Measurements from ENCODE around the gene RPL36AL. TPM values are rescaled to one million over a fixed set of nuclear protein-coding genes. Genes with fewer than 3 reads are reported as not detected.
"Not testable (repeated sequence)": the region's sequence is repeated elsewhere in the genome, so short reads cannot be mapped to it uniquely, and the experiment has no call there.

RPL36AL gene
- total RNA-seq, 4 donors from 2014 or later = 169 to 352 (median 270) TPM

GRCh38 chr14:49622022-49622607 is 1.7 kb upstream of the RPL36AL start:
- peaks cover 5 to 59% (median 21%) of the 10 kb centered on the region in 3 donors for H3K4me1 ChIP-seq
- peaks cover 0 to 38% of the 10 kb centered on the region in 2 donors for H3K36me3 ChIP-seq
- H3K27ac ChIP-seq = peak overlapping the region in 2 of 4 donors; percentile 1 to 92
- no peaks in the 10 kb centered on the region for H3K9me3 ChIP-seq
- no peak for TF ChIP-seq POLR2AphosphoS5 (IDR thresholded peaks at IDR 0.05)
- no peaks in the 10 kb centered on the region for H3K27me3 ChIP-seq
- 51 to 73% methylated on average over 2 to 3 of the region's 3 CpGs for WGBS, 2 donors (ENCODE audit: low coverage in 1 of 2)
- no peak for ATAC-seq
- H3K4me3 ChIP-seq = peak overlapping the region; percentile 78 to 86

DNA sequence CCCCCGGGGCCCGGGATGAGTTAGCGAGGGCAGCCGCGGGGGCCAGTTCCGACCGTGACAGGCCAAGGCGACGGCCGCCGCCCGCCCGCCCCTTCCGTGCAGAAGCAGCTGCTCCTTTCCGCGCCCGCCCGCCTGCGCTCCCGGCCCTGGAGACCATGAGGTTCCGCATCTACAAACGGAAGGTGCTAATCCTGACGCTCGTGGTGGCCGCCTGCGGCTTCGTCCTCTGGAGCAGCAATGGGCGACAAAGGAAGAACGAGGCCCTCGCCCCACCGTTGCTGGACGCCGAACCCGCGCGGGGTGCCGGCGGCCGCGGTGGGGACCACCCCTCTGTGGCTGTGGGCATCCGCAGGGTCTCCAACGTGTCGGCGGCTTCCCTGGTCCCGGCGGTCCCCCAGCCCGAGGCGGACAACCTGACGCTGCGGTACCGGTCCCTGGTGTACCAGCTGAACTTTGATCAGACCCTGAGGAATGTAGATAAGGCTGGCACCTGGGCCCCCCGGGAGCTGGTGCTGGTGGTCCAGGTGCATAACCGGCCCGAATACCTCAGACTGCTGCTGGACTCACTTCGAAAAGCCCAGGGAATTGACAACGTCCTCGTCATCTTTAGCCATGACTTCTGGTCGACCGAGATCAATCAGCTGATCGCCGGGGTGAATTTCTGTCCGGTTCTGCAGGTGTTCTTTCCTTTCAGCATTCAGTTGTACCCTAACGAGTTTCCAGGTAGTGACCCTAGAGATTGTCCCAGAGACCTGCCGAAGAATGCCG is 872 bp upstream of the RPL36AL start:
- peak overlapping the region; percentile 89 to 95 (median 92) for H3K27ac ChIP-seq
- H3K9me3 ChIP-seq = no peaks in the 10 kb centered on the region
- H3K4me3 ChIP-seq = peak overlapping the region; percentile 78 to 86
- H3K4me1 ChIP-seq = peaks cover 5 to 59% (median 21%) of the 10 kb centered on the region in 3 donors
- WGBS, 2 donors (ENCODE audit: low coverage in 1 of 2) = 10% methylated on average over 6 of the region's 65 CpGs; no CpG with 5 or more reads in 1 of the 2 donors
- H3K27me3 ChIP-seq = no peaks in the 10 kb centered on the region
- ATAC-seq = peak; percentile 56
- H3K36me3 ChIP-seq = peaks cover 0 to 38% of the 10 kb centered on the region in 2 donors
- no peak for TF ChIP-seq EP300 (IDR thresholded peaks at IDR 0.05)

DNA sequence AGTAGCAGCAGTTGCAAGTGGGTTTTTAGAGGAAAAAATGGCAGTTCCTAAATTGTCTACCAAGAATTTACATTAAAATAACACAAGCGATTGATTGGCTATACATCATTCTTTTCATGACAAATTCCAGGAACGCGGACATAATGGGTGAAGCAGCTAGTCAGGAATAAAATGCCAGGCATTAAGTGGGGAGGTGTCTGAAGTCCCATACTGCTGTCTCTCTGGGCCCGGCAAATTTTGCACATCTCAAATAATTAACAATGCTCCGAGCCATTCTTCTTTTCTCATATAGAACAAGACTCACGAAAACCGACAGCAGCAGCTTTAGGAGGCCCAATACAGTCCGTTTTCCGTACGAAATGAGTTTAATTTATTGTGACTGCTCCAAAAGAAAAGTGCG is 696 bp downstream of the RPL36AL start:
- H3K4me1 ChIP-seq = peaks cover 5 to 59% (median 21%) of the 10 kb centered on the region in 3 donors
- peak overlapping the region; percentile 89 to 95 (median 92) for H3K27ac ChIP-seq
- no peaks in the 10 kb centered on the region for H3K9me3 ChIP-seq
- peak overlapping the region; percentile 78 to 86 for H3K4me3 ChIP-seq
- no peaks in the 10 kb centered on the region for H3K27me3 ChIP-seq
- no peak for ATAC-seq
- TF ChIP-seq POLR2A (IDR thresholded peaks at IDR 0.05) (no peak), POLR2AphosphoS5 (IDR thresholded peaks at IDR 0.05) (no peak), EP300 (IDR thresholded peaks at IDR 0.05) (no peak)
- TF ChIP-seq, protein P1, sequence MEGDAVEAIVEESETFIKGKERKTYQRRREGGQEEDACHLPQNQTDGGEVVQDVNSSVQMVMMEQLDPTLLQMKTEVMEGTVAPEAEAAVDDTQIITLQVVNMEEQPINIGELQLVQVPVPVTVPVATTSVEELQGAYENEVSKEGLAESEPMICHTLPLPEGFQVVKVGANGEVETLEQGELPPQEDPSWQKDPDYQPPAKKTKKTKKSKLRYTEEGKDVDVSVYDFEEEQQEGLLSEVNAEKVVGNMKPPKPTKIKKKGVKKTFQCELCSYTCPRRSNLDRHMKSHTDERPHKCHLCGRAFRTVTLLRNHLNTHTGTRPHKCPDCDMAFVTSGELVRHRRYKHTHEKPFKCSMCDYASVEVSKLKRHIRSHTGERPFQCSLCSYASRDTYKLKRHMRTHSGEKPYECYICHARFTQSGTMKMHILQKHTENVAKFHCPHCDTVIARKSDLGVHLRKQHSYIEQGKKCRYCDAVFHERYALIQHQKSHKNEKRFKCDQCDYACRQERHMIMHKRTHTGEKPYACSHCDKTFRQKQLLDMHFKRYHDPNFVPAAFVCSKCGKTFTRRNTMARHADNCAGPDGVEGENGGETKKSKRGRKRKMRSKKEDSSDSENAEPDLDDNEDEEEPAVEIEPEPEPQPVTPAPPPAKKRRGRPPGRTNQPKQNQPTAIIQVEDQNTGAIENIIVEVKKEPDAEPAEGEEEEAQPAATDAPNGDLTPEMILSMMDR (IDR thresholded peaks at IDR 0.05) = no peak
- H3K36me3 ChIP-seq = peaks cover 0 to 38% of the 10 kb centered on the region in 2 donors
- WGBS, 2 donors (ENCODE audit: low coverage in 1 of 2) = 0 to 1% methylated on average over 11 of the region's 11 CpGs

DNA sequence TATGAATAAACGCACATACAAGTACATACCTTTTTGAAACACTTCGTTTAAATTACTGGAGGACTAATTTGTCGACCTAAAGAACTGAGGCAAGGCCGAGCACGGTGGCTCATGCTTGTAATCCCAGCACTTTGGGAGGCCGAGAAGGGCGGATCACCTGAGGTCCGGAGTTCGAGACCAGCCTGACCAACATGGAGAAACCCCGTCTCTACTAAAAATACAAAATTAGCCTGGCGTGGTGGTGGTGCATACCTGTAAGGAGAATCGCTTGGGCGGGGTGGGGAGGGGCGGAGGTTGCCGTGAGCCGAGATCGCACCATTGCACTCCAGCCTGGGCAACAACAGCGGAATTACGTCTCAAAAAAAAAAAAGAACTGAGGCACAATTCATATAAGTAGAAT is 1.2 kb downstream of the RPL36AL start:
- 58 to 62% methylated on average over 8 to 18 of the region's 19 CpGs for WGBS, 2 donors (ENCODE audit: low coverage in 1 of 2)
- Histone ChIP-seq H3K4me3 (peak overlapping the region; percentile 78 to 86), H3K27ac (peak overlapping the region in 1 of 4 donors; percentile 92), H3K36me3 (peaks cover 0 to 42% of the 10 kb centered on the region in 2 donors), H3K4me1 (peaks cover 5 to 56% (median 21%) of the 10 kb centered on the region in 3 donors)
- H3K27me3 ChIP-seq, H3K9me3 ChIP-seq, ATAC-seq: not testable (repeated sequence)

DNA sequence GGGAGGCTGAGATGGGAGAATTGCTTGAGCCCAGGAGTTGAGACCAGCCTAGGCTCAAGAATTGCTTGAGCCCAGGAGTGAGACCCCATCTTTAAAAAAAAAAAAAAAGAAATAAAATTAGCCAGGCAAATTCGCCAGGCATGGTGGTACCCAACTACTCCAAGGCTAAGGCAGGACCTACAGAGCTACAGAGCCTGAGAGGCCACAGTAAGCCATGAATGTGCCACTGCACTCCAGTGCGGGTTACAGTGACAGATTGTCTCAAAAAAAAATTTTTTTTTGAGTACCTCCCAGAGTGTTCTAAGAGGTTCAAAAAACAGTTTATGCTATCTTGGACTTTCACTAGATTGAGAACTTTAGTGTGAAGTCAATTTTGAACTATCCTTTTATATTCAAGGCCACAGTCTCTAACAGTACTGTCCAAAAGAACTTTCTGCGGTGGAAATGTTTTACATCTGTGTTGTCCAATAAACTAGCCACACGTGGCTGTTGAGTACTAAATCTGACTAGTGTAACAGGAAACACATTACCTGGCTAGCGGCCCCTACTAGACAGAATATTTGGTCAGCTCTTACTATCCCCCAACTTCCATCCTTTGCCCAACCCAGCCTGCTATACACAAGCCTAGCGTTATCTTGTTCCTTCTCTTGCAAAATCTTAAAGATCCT is 2.4 kb downstream of the RPL36AL start:
- H3K27ac ChIP-seq = no peak overlapping the region
- TF ChIP-seq POLR2A (IDR thresholded peaks at IDR 0.05) (no peak), EP300 (IDR thresholded peaks at IDR 0.05) (no peak), POLR2AphosphoS5 (IDR thresholded peaks at IDR 0.05) (no peak)
- TF ChIP-seq, protein P1 (IDR thresholded peaks at IDR 0.05) = no peak
- peaks cover 0 to 45% of the 10 kb centered on the region in 2 donors for H3K36me3 ChIP-seq
- 83 to 93% methylated on average over 5 to 6 of the region's 6 CpGs for WGBS, 2 donors (ENCODE audit: low coverage in 1 of 2)
- no peaks in the 10 kb centered on the region for H3K27me3 ChIP-seq
- no peak overlapping the region for H3K4me3 ChIP-seq
- no peak for ATAC-seq
- no peaks in the 10 kb centered on the region for H3K9me3 ChIP-seq
- H3K4me1 ChIP-seq = peaks cover 5 to 43% (median 20%) of the 10 kb centered on the region in 3 donors

GRCh38 chr14:49615776-49616175 is 4.7 kb downstream of the RPL36AL start:
- Histone ChIP-seq H3K27ac (no peak overlapping the region), H3K9me3 (no peaks in the 10 kb centered on the region), H3K4me1 (peaks cover 0 to 24% (median 6%) of the 10 kb centered on the region in 3 donors), H3K27me3 (no peaks in the 10 kb centered on the region), H3K36me3 (peaks cover 0 to 45% of the 10 kb centered on the region in 2 donors), H3K4me3 (no peak overlapping the region)
- TF ChIP-seq EP300 (IDR thresholded peaks at IDR 0.05) (no peak), POLR2AphosphoS5 (IDR thresholded peaks at IDR 0.05) (no peak), POLR2A (IDR thresholded peaks at IDR 0.05) (no peak)
- TF ChIP-seq, protein P1 (IDR thresholded peaks at IDR 0.05) = no peak
- WGBS, 2 donors (ENCODE audit: low coverage in 1 of 2) = 90 to 98% methylated on average over 5 to 6 of the region's 6 CpGs
- no peak for ATAC-seq
